ENCODE results near the gene ZNF329. TPM values are rescaled to one million over a fixed set of nuclear protein-coding genes. Genes with fewer than 3 reads are reported as not detected.
A peak's percentile ranks its signal among the peaks of the same experiment; 100 is the strongest.

ZNF329 gene
- polyA plus RNA-seq, 4 donors: 1.1 to 12.3 (median 2.7) TPM

- H3K27ac ChIP-seq (ENCODE audit: low read depth in 1 of 3, low read length in 2 of 3): peak overlapping the region; percentile 69 to 100 (median 96)
- no peaks in the 10 kb centered on the region for H3K27me3 ChIP-seq (ENCODE audit: control insufficient read depth in 3 of 3, insufficient read depth in 3 of 3, low read length in 3 of 3)
- FAIRE-seq: no peak
- H3K4me3 ChIP-seq (ENCODE audit: low read depth in 1 of 3, low read length in 3 of 3): peak overlapping the region; percentile 56 to 100 (median 78)
- 12 to 24% (median 20%) methylated on average over 2 of the region's 2 CpGs for WGBS, 3 donors
- DNase-seq: no peak
- peaks cover 6 to 63% of the 10 kb centered on the region in 2 donors for H3K9me3 ChIP-seq (ENCODE audit: control insufficient read depth in 2 of 2, insufficient read depth in 1 of 2, low read depth in 1 of 2, low read length in 1 of 2)
- H3K36me3 ChIP-seq (ENCODE audit: control insufficient read depth in 3 of 3, insufficient read depth in 2 of 3, low read depth in 1 of 3, low read length in 3 of 3): peaks cover 0 to 18% (median 0%) of the 10 kb centered on the region in 3 donors
- peaks cover 0 to 4% (median 0%) of the 10 kb centered on the region in 3 donors for H3K4me1 ChIP-seq (ENCODE audit: control insufficient read depth in 3 of 3, insufficient read depth in 2 of 3, low read depth in 1 of 3, low read length in 2 of 3)
Measured at GRCh38 chr19:58098682-58098998, 51.9 kb downstream of the ZNF329 start.

GRCh38 chr19:58097781-58098681 is 52.6 kb downstream of the ZNF329 start, which contains the start of gene ZSCAN18:
ZSCAN18 (minus strand) TSS chr19:58098231; CDS start chr19:58090267, 7,964 bp downstream.
- H3K27me3 ChIP-seq (ENCODE audit: control insufficient read depth in 3 of 3, insufficient read depth in 3 of 3, low read length in 3 of 3): no peaks in the 10 kb centered on the region
- no peak for FAIRE-seq
- 1 to 2% (median 1%) methylated on average over 62 to 67 of the region's 67 CpGs for WGBS, 3 donors
- H3K4me3 ChIP-seq (ENCODE audit: low read depth in 1 of 3, low read length in 3 of 3): peak within 1 kb of the TSS; percentile 66 to 100 (median 78)
- H3K36me3 ChIP-seq (ENCODE audit: control insufficient read depth in 3 of 3, insufficient read depth in 2 of 3, low read depth in 1 of 3, low read length in 3 of 3): peaks cover 0 to 24% (median 0%) of the 10 kb centered on the region in 3 donors
- peaks cover 8 to 66% of the 10 kb centered on the region in 2 donors for H3K9me3 ChIP-seq (ENCODE audit: control insufficient read depth in 2 of 2, insufficient read depth in 1 of 2, low read depth in 1 of 2, low read length in 1 of 2)
- H3K27ac ChIP-seq (ENCODE audit: low read depth in 1 of 3, low read length in 2 of 3): peak within 1 kb of the TSS; percentile 69 to 100 (median 96)
- peaks cover 0 to 4% (median 0%) of the 10 kb centered on the region in 3 donors for H3K4me1 ChIP-seq (ENCODE audit: control insufficient read depth in 3 of 3, insufficient read depth in 2 of 3, low read depth in 1 of 3, low read length in 2 of 3)
- peak; percentile 95 to 98 for DNase-seq

- Histone ChIP-seq H3K36me3 (ENCODE audit: control insufficient read depth in 3 of 3, insufficient read depth in 2 of 3, low read depth in 1 of 3, low read length in 3 of 3) (peaks cover 0 to 25% (median 0%) of the 10 kb centered on the region in 3 donors), H3K4me3 (ENCODE audit: low read depth in 1 of 3, low read length in 3 of 3) (peak overlapping the region; percentile 66 to 100 (median 78)), H3K27ac (ENCODE audit: low read depth in 1 of 3, low read length in 2 of 3) (peak overlapping the region in 1 of 3 donors; percentile 39), H3K27me3 (ENCODE audit: control insufficient read depth in 3 of 3, insufficient read depth in 3 of 3, low read length in 3 of 3) (no peaks in the 10 kb centered on the region), H3K9me3 (ENCODE audit: control insufficient read depth in 2 of 2, insufficient read depth in 1 of 2, low read depth in 1 of 2, low read length in 1 of 2) (peaks cover 8 to 65% of the 10 kb centered on the region in 2 donors), H3K4me1 (ENCODE audit: control insufficient read depth in 3 of 3, insufficient read depth in 2 of 3, low read depth in 1 of 3, low read length in 2 of 3) (peaks cover 0 to 4% (median 0%) of the 10 kb centered on the region in 3 donors)
- DNase-seq: no peak
- no peak for FAIRE-seq
- WGBS, 3 donors: 45 to 65% (median 51%) methylated on average over 7 to 8 of the region's 8 CpGs
Measured at GRCh38 chr19:58097349-58097748, 53.2 kb downstream of the ZNF329 start.

GRCh38 chr19:58096884-58097283 is 53.7 kb downstream of the ZNF329 start:
- H3K9me3 ChIP-seq (ENCODE audit: control insufficient read depth in 2 of 2, insufficient read depth in 1 of 2, low read depth in 1 of 2, low read length in 1 of 2): peaks cover 8 to 64% of the 10 kb centered on the region in 2 donors
- H3K4me3 ChIP-seq (ENCODE audit: low read depth in 1 of 3, low read length in 3 of 3): peak overlapping the region in 1 of 3 donors; percentile 100

GRCh38 chr19:58095328-58095727 is 55.3 kb downstream of the ZNF329 start:
- WGBS, 3 donors: 92 to 99% (median 94%) methylated on average over 9 to 10 of the region's 10 CpGs
- FAIRE-seq: no peak
- peaks cover 0 to 33% (median 0%) of the 10 kb centered on the region in 3 donors for H3K36me3 ChIP-seq (ENCODE audit: control insufficient read depth in 3 of 3, insufficient read depth in 2 of 3, low read depth in 1 of 3, low read length in 3 of 3)
- no peak overlapping the region for H3K4me3 ChIP-seq (ENCODE audit: low read depth in 1 of 3, low read length in 3 of 3)
- H3K27ac ChIP-seq (ENCODE audit: low read depth in 1 of 3, low read length in 2 of 3): no peak overlapping the region
- peaks cover 0 to 4% (median 0%) of the 10 kb centered on the region in 3 donors for H3K4me1 ChIP-seq (ENCODE audit: control insufficient read depth in 3 of 3, insufficient read depth in 2 of 3, low read depth in 1 of 3, low read length in 2 of 3)
- DNase-seq: no peak
- no peaks in the 10 kb centered on the region for H3K27me3 ChIP-seq (ENCODE audit: control insufficient read depth in 3 of 3, insufficient read depth in 3 of 3, low read length in 3 of 3)
- peaks cover 10 to 67% of the 10 kb centered on the region in 2 donors for H3K9me3 ChIP-seq (ENCODE audit: control insufficient read depth in 2 of 2, insufficient read depth in 1 of 2, low read depth in 1 of 2, low read length in 1 of 2)

More at GRCh38 chr19:58096884-58097283, 53.7 kb downstream of the ZNF329 start:
- Histone ChIP-seq H3K27ac (ENCODE audit: low read depth in 1 of 3, low read length in 2 of 3) (no peak overlapping the region), H3K4me1 (ENCODE audit: control insufficient read depth in 3 of 3, insufficient read depth in 2 of 3, low read depth in 1 of 3, low read length in 2 of 3) (peaks cover 0 to 4% (median 0%) of the 10 kb centered on the region in 3 donors), H3K27me3 (ENCODE audit: control insufficient read depth in 3 of 3, insufficient read depth in 3 of 3, low read length in 3 of 3) (no peaks in the 10 kb centered on the region), H3K36me3 (ENCODE audit: control insufficient read depth in 3 of 3, insufficient read depth in 2 of 3, low read depth in 1 of 3, low read length in 3 of 3) (peaks cover 0 to 27% (median 0%) of the 10 kb centered on the region in 3 donors)
- FAIRE-seq (no peak), DNase-seq (no peak)
- 87 to 98% (median 90%) methylated on average over 13 of the region's 13 CpGs for WGBS, 3 donors

GRCh38 chr19:58093071-58093470 is 57.5 kb downstream of the ZNF329 start:
- FAIRE-seq (no peak), DNase-seq (no peak)
- Histone ChIP-seq H3K9me3 (ENCODE audit: control insufficient read depth in 2 of 2, insufficient read depth in 1 of 2, low read depth in 1 of 2, low read length in 1 of 2) (peaks cover 11 to 82% of the 10 kb centered on the region in 2 donors), H3K27me3 (ENCODE audit: control insufficient read depth in 3 of 3, insufficient read depth in 3 of 3, low read length in 3 of 3) (no peaks in the 10 kb centered on the region), H3K4me3 (ENCODE audit: low read depth in 1 of 3, low read length in 3 of 3) (no peak overlapping the region), H3K4me1 (ENCODE audit: control insufficient read depth in 3 of 3, insufficient read depth in 2 of 3, low read depth in 1 of 3, low read length in 2 of 3) (peaks cover 0 to 4% (median 0%) of the 10 kb centered on the region in 3 donors), H3K36me3 (ENCODE audit: control insufficient read depth in 3 of 3, insufficient read depth in 2 of 3, low read depth in 1 of 3, low read length in 3 of 3) (peaks cover 0 to 47% (median 0%) of the 10 kb centered on the region in 3 donors), H3K27ac (ENCODE audit: low read depth in 1 of 3, low read length in 2 of 3) (no peak overlapping the region)
- WGBS, 3 donors: 84 to 93% (median 90%) methylated on average over 7 of the region's 7 CpGs

GRCh38 chr19:58091251-58091995 is 59.2 kb downstream of the ZNF329 start:
- WGBS, 3 donors: 75 to 82% (median 77%) methylated on average over 11 of the region's 11 CpGs
- Histone ChIP-seq H3K27ac (ENCODE audit: low read depth in 1 of 3, low read length in 2 of 3) (no peak overlapping the region), H3K36me3 (ENCODE audit: control insufficient read depth in 3 of 3, insufficient read depth in 2 of 3, low read depth in 1 of 3, low read length in 3 of 3) (peaks cover 0 to 61% (median 0%) of the 10 kb centered on the region in 3 donors), H3K4me3 (ENCODE audit: low read depth in 1 of 3, low read length in 3 of 3) (no peak overlapping the region), H3K9me3 (ENCODE audit: control insufficient read depth in 2 of 2, insufficient read depth in 1 of 2, low read depth in 1 of 2, low read length in 1 of 2) (peaks cover 11 to 89% of the 10 kb centered on the region in 2 donors), H3K27me3 (ENCODE audit: control insufficient read depth in 3 of 3, insufficient read depth in 3 of 3, low read length in 3 of 3) (no peaks in the 10 kb centered on the region), H3K4me1 (ENCODE audit: control insufficient read depth in 3 of 3, insufficient read depth in 2 of 3, low read depth in 1 of 3, low read length in 2 of 3) (no peaks in the 10 kb centered on the region)
- FAIRE-seq (no peak), DNase-seq (peak in 1 of 2 donors; percentile 28)

GRCh38 chr19:58089846-58090245 is 60.7 kb downstream of the ZNF329 start:
- Histone ChIP-seq H3K27me3 (ENCODE audit: control insufficient read depth in 3 of 3, insufficient read depth in 3 of 3, low read length in 3 of 3) (no peaks in the 10 kb centered on the region), H3K36me3 (ENCODE audit: control insufficient read depth in 3 of 3, insufficient read depth in 2 of 3, low read depth in 1 of 3, low read length in 3 of 3) (peaks cover 0 to 63% (median 0%) of the 10 kb centered on the region in 3 donors), H3K4me1 (ENCODE audit: control insufficient read depth in 3 of 3, insufficient read depth in 2 of 3, low read depth in 1 of 3, low read length in 2 of 3) (no peaks in the 10 kb centered on the region), H3K4me3 (ENCODE audit: low read depth in 1 of 3, low read length in 3 of 3) (no peak overlapping the region), H3K27ac (ENCODE audit: low read depth in 1 of 3, low read length in 2 of 3) (no peak overlapping the region), H3K9me3 (ENCODE audit: control insufficient read depth in 2 of 2, insufficient read depth in 1 of 2, low read depth in 1 of 2, low read length in 1 of 2) (peaks cover 12 to 89% of the 10 kb centered on the region in 2 donors)
- FAIRE-seq (no peak), DNase-seq (no peak)
- WGBS, 3 donors: 95 to 97% (median 95%) methylated on average over 16 of the region's 16 CpGs

All from small intestine (tissue), 7 donors.